Activated naive CD4-positive, alpha-beta T cell treated with anti-CD3 and anti-CD28 coated beads for 36 hours (primary cell): Measurements from ENCODE around the gene DIAPH2. TPM values are rescaled to one million over a fixed set of nuclear protein-coding genes. Genes with fewer than 3 reads are reported as not detected.

Experiments used
- CTCF ChIA-PET: fragments of 350-600 bp; sonication (Branson Sonifier 250); formaldehyde crosslinking; loops from one replicate; lab custom pipeline; 2021; ENCODE audit warnings: antibody characterized with exemption; lab: Charles Lee
- DNase-seq: peaks from one replicate; pipeline ENCODE4 v3.0.0-alpha.2; 2020
- H3K27ac Mint-ChIP-seq: one replicate; pipeline ENCODE4 v1.8.0; 2021; ENCODE audit warnings: mild to moderate bottlenecking, mixed read lengths
- H3K27me3 Mint-ChIP-seq: one replicate; pipeline ENCODE4 v1.8.0; 2021; ENCODE audit warnings: low read depth, mixed read lengths
- H3K36me3 Mint-ChIP-seq: one replicate; pipeline ENCODE4 v1.8.0; 2021; ENCODE audit warnings: low read depth, mixed read lengths
- H3K4me1 Mint-ChIP-seq: one replicate; pipeline ENCODE4 v1.8.0; 2021; ENCODE audit warnings: low read depth, mixed read lengths
- H3K4me3 Mint-ChIP-seq: one replicate; pipeline ENCODE4 v1.8.0; 2021; ENCODE audit warnings: mild to moderate bottlenecking, moderate library complexity, mixed read lengths
- H3K9me3 Mint-ChIP-seq: one replicate; pipeline ENCODE4 v1.8.0; 2021; ENCODE audit warnings: mixed read lengths
- intact Hi-C: fragments of 100-400 bp; cut with micrococcal nuclease; formaldehyde crosslinking; loops from one replicate; pipeline ENCODE4 v1.15.1; 2023
- total RNA-seq, 2 experiments: library from RNA; stranded (reverse); gene quantifications; one replicate each; pipeline ENCODE4 v1.2.3, GENCODE V29; 2021

The DIAPH2 gene
- total RNA-seq, 2 experiments from 2014 or later: 9.3 to 9.4 TPM

- Mint-ChIP-seq H3K27ac (no peak overlapping the region), H3K27me3 (no peaks in the 10 kb centered on the region), H3K4me3 (no peak overlapping the region), H3K36me3 (no peaks in the 10 kb centered on the region), H3K9me3 (no peaks in the 10 kb centered on the region), H3K4me1 (peaks cover 4% of the 10 kb centered on the region)
- intact Hi-C loops: no loop called here
- DNase-seq: no peak
- CTCF ChIA-PET: no interaction called here
These were observed 360.8 kb downstream of the DIAPH2 start for GRCh38 chrX:97045470-97045869.

- Mint-ChIP-seq H3K9me3 (no peaks in the 10 kb centered on the region), H3K4me3 (no peak overlapping the region), H3K27ac (no peak overlapping the region), H3K4me1 (peaks cover 6% of the 10 kb centered on the region), H3K27me3 (no peaks in the 10 kb centered on the region), H3K36me3 (peaks cover under 1% of the 10 kb centered on the region)
- intact Hi-C loops: no loop called here
- CTCF ChIA-PET: no interaction called here
- DNase-seq: no peak
These were observed 362.2 kb downstream of the DIAPH2 start for GRCh38 chrX:97046867-97047266.

- Mint-ChIP-seq H3K27me3 (no peaks in the 10 kb centered on the region), H3K4me1 (peaks cover 6% of the 10 kb centered on the region), H3K36me3 (peaks cover 2% of the 10 kb centered on the region), H3K9me3 (no peaks in the 10 kb centered on the region), H3K27ac (no peak overlapping the region), H3K4me3 (no peak overlapping the region)
- CTCF ChIA-PET: no interaction called here
- no peak for DNase-seq
- intact Hi-C loops: no loop called here
These were observed 365.8 kb downstream of the DIAPH2 start for GRCh38 chrX:97050392-97050791.

- Mint-ChIP-seq H3K27me3 (no peaks in the 10 kb centered on the region), H3K9me3 (no peaks in the 10 kb centered on the region), H3K4me3 (no peak overlapping the region), H3K36me3 (peaks cover 2% of the 10 kb centered on the region), H3K4me1 (peaks cover 2% of the 10 kb centered on the region), H3K27ac (no peak overlapping the region)
- intact Hi-C loops: no loop called here
- DNase-seq: no peak
- CTCF ChIA-PET: no interaction called here
These were observed 372.8 kb downstream of the DIAPH2 start for GRCh38 chrX:97057349-97057909.

GRCh38 chrX:97060020-97060419 is 375.4 kb downstream of the DIAPH2 start:
- CTCF ChIA-PET: no interaction called here
- H3K27ac Mint-ChIP-seq: no peak overlapping the region
- H3K4me1 Mint-ChIP-seq: peaks cover 2% of the 10 kb centered on the region

GRCh38 chrX:97065066-97065465 is 380.4 kb downstream of the DIAPH2 start:
- DNase-seq: no peak
- H3K36me3 Mint-ChIP-seq: no peaks in the 10 kb centered on the region
- H3K4me3 Mint-ChIP-seq: no peak overlapping the region
- no peaks in the 10 kb centered on the region for H3K27me3 Mint-ChIP-seq
- CTCF ChIA-PET: no interaction called here
- no peak overlapping the region for H3K27ac Mint-ChIP-seq
- no peaks in the 10 kb centered on the region for H3K9me3 Mint-ChIP-seq
- intact Hi-C loops: no loop called here
- peaks cover 2% of the 10 kb centered on the region for H3K4me1 Mint-ChIP-seq

More at GRCh38 chrX:97060020-97060419, 375.4 kb downstream of the DIAPH2 start:
- Mint-ChIP-seq H3K36me3 (peaks cover 2% of the 10 kb centered on the region), H3K27me3 (no peaks in the 10 kb centered on the region), H3K9me3 (no peaks in the 10 kb centered on the region), H3K4me3 (no peak overlapping the region)
- no peak for DNase-seq
- intact Hi-C loops: no loop called here

GRCh38 chrX:97065973-97066372 is 381.3 kb downstream of the DIAPH2 start:
- H3K9me3 Mint-ChIP-seq: no peaks in the 10 kb centered on the region
- DNase-seq: no peak
- H3K4me1 Mint-ChIP-seq: peaks cover 2% of the 10 kb centered on the region
- intact Hi-C loops: no loop called here
- H3K27ac Mint-ChIP-seq: no peak overlapping the region
- H3K4me3 Mint-ChIP-seq: no peak overlapping the region
- no peaks in the 10 kb centered on the region for H3K27me3 Mint-ChIP-seq
- no peaks in the 10 kb centered on the region for H3K36me3 Mint-ChIP-seq
- CTCF ChIA-PET: no interaction called here

GRCh38 chrX:97066381-97066780 is 381.7 kb downstream of the DIAPH2 start:
- H3K4me3 Mint-ChIP-seq: no peak overlapping the region
- no peak for DNase-seq
- no peaks in the 10 kb centered on the region for H3K27me3 Mint-ChIP-seq
- peaks cover 2% of the 10 kb centered on the region for H3K4me1 Mint-ChIP-seq
- no peaks in the 10 kb centered on the region for H3K9me3 Mint-ChIP-seq
- H3K27ac Mint-ChIP-seq: no peak overlapping the region
- H3K36me3 Mint-ChIP-seq: no peaks in the 10 kb centered on the region
- CTCF ChIA-PET: no interaction called here
- intact Hi-C loops: no loop called here

GRCh38 chrX:97070346-97070745 is 385.7 kb downstream of the DIAPH2 start:
- intact Hi-C loops: no loop called here
- Mint-ChIP-seq H3K4me3 (no peak overlapping the region), H3K27me3 (no peaks in the 10 kb centered on the region), H3K27ac (no peak overlapping the region), H3K4me1 (no peaks in the 10 kb centered on the region), H3K9me3 (no peaks in the 10 kb centered on the region), H3K36me3 (peaks cover 2% of the 10 kb centered on the region)
- no peak for DNase-seq
- CTCF ChIA-PET: no interaction called here

GRCh38 chrX:97074400-97074799 is 389.8 kb downstream of the DIAPH2 start:
- H3K9me3 Mint-ChIP-seq: no peaks in the 10 kb centered on the region
- intact Hi-C loops: no loop called here
- H3K36me3 Mint-ChIP-seq: peaks cover 6% of the 10 kb centered on the region
- CTCF ChIA-PET: no interaction called here
- no peak overlapping the region for H3K27ac Mint-ChIP-seq
- no peaks in the 10 kb centered on the region for H3K27me3 Mint-ChIP-seq
- no peak overlapping the region for H3K4me3 Mint-ChIP-seq
- no peaks in the 10 kb centered on the region for H3K4me1 Mint-ChIP-seq
- DNase-seq: no peak

GRCh38 chrX:97089116-97089515 is 404.5 kb downstream of the DIAPH2 start:
- H3K36me3 Mint-ChIP-seq: peaks cover 3% of the 10 kb centered on the region
- CTCF ChIA-PET: no interaction called here
- H3K27me3 Mint-ChIP-seq: no peaks in the 10 kb centered on the region
- no peak overlapping the region for H3K27ac Mint-ChIP-seq
- intact Hi-C loops: no loop called here
- no peaks in the 10 kb centered on the region for H3K9me3 Mint-ChIP-seq
- H3K4me1 Mint-ChIP-seq: no peaks in the 10 kb centered on the region
- no peak for DNase-seq
- no peak overlapping the region for H3K4me3 Mint-ChIP-seq

GRCh38 chrX:97096385-97096784 is 411.7 kb downstream of the DIAPH2 start:
- no peak overlapping the region for H3K4me3 Mint-ChIP-seq
- H3K4me1 Mint-ChIP-seq: no peaks in the 10 kb centered on the region
- H3K27me3 Mint-ChIP-seq: no peaks in the 10 kb centered on the region
- CTCF ChIA-PET: no interaction called here
- no peaks in the 10 kb centered on the region for H3K36me3 Mint-ChIP-seq
- H3K27ac Mint-ChIP-seq: no peak overlapping the region
- intact Hi-C loops: no loop called here
- DNase-seq: no peak
- H3K9me3 Mint-ChIP-seq: no peaks in the 10 kb centered on the region

GRCh38 chrX:97102938-97103337 is 418.3 kb downstream of the DIAPH2 start:
- CTCF ChIA-PET: no interaction called here
- Mint-ChIP-seq H3K27ac (no peak overlapping the region), H3K4me3 (no peak overlapping the region), H3K36me3 (no peaks in the 10 kb centered on the region), H3K27me3 (no peaks in the 10 kb centered on the region), H3K4me1 (no peaks in the 10 kb centered on the region), H3K9me3 (no peaks in the 10 kb centered on the region)
- no peak for DNase-seq
- intact Hi-C loops: no loop called here
